Measurements from ENCODE around the gene MX1.
A peak's percentile ranks its signal among the peaks of the same experiment; 100 is the strongest.

The MX1 gene, protein sequence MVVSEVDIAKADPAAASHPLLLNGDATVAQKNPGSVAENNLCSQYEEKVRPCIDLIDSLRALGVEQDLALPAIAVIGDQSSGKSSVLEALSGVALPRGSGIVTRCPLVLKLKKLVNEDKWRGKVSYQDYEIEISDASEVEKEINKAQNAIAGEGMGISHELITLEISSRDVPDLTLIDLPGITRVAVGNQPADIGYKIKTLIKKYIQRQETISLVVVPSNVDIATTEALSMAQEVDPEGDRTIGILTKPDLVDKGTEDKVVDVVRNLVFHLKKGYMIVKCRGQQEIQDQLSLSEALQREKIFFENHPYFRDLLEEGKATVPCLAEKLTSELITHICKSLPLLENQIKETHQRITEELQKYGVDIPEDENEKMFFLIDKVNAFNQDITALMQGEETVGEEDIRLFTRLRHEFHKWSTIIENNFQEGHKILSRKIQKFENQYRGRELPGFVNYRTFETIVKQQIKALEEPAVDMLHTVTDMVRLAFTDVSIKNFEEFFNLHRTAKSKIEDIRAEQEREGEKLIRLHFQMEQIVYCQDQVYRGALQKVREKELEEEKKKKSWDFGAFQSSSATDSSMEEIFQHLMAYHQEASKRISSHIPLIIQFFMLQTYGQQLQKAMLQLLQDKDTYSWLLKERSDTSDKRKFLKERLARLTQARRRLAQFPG

DNA sequence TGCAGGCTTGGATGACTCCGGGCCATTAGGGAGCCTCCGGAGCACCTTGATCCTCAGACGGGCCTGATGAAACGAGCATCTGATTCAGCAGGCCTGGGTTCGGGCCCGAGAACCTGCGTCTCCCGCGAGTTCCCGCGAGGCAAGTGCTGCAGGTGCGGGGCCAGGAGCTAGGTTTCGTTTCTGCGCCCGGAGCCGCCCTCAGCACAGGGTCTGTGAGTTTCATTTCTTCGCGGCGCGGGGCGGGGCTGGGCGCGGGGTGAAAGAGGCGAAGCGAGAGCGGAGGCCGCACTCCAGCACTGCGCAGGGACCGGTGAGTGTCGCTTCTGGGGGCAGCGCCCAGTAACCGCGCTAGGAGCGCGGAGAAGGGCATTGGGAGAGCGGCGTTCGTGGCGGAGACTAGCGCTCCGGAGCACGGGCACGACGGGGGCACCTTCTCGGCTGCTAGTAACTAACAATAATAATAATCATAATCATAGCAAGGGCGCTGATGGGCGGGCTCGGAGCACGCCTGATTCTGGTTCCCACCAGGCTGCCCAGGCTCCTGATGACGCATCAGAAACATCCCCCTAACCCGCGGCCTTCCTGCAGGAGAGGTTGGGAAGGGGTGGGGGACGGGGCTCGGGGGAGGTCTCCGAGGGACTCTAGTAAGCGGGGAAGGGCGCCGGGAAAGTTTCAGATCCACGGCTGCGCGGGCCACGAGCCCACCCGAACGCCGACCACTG, at the start of gene MX1:
MX1 (plus strand) TSS at position 286 of the 722 bp plus-strand sequence. CDS start 5,832 bp downstream, outside the sequence.
- Histone ChIP-seq H3K9me3 (ENCODE audit: control insufficient read depth in 2 of 2, low read length in 2 of 2) (no peaks in the 10 kb centered on the region), H3K27ac (ENCODE audit: low read depth in 2 of 2, low read length in 2 of 2) (peak within 1 kb of the TSS; percentile 38 to 51), H3K27me3 (ENCODE audit: control insufficient read depth in 2 of 2, insufficient read depth in 2 of 2, low read length in 2 of 2) (no peaks in the 10 kb centered on the region), H3K9ac (ENCODE audit: low read depth in 1 of 2, low read length in 2 of 2) (peak within 1 kb of the TSS; percentile 77 to 80), H3K4me3 (ENCODE audit: low read length in 2 of 2) (peak within 1 kb of the TSS; percentile 80 to 87), H3K36me3 (ENCODE audit: control insufficient read depth in 2 of 2, insufficient read depth in 2 of 2, low read length in 2 of 2) (peaks cover 0 to 2% of the 10 kb centered on the region in 2 donors), H3K4me1 (ENCODE audit: control insufficient read depth in 2 of 2, insufficient read depth in 2 of 2, low read length in 2 of 2) (peaks cover 2 to 8% of the 10 kb centered on the region in 2 donors)

DNA sequence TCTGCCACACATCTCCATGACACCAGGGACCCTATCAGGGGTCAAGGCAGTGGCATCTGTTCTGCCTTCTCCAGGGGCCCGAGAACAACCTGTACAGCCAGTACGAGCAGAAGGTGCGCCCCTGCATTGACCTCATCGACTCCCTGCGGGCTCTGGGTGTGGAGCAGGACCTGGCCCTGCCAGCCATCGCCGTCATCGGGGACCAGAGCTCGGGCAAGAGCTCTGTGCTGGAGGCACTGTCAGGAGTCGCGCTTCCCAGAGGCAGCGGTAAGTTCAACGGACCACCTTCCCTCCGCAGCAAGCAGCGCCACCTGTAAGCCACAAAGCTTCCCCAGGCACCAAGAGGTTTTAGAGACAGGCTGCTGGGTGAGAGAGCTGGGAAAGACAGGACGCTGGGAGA, 48.3 kb upstream of the MX1 start:
- H3K36me3 ChIP-seq (ENCODE audit: control insufficient read depth in 2 of 2, insufficient read depth in 2 of 2, low read length in 2 of 2) = peaks cover 0 to 10% of the 10 kb centered on the region in 2 donors
- H3K4me1 ChIP-seq (ENCODE audit: control insufficient read depth in 2 of 2, insufficient read depth in 2 of 2, low read length in 2 of 2) = no peaks in the 10 kb centered on the region

DNA sequence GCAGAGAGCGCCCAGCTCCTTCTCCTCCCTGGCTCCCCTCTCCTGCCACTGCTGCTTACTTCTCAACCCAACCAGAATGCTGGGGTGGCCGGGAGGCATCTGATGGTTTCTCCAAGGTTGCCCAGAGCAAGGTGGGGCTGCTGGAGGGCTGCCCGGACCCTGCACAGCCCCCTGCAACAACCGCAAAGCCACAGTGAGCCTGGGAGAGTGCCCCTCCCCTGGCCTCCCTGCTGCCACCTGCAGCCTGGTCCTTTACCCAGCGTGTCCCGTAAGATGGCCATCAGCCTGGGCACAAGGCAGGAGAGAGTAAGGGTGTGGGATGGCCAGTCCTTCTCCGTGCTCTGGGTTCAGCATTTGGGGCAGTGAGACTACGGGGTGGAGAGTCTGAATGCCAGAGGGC, 47.2 kb upstream of the MX1 start:
- peaks cover 0 to 10% of the 10 kb centered on the region in 2 donors for H3K36me3 ChIP-seq (ENCODE audit: control insufficient read depth in 2 of 2, insufficient read depth in 2 of 2, low read length in 2 of 2)
- no peaks in the 10 kb centered on the region for H3K9me3 ChIP-seq (ENCODE audit: control insufficient read depth in 2 of 2, low read length in 2 of 2)
- H3K27me3 ChIP-seq (ENCODE audit: control insufficient read depth in 2 of 2, insufficient read depth in 2 of 2, low read length in 2 of 2) = no peaks in the 10 kb centered on the region
- H3K4me1 ChIP-seq (ENCODE audit: control insufficient read depth in 2 of 2, insufficient read depth in 2 of 2, low read length in 2 of 2) = no peaks in the 10 kb centered on the region
- no peak overlapping the region for H3K9ac ChIP-seq (ENCODE audit: low read depth in 1 of 2, low read length in 2 of 2)
- H3K27ac ChIP-seq (ENCODE audit: low read depth in 2 of 2, low read length in 2 of 2) = no peak overlapping the region
- no peak overlapping the region for H3K4me3 ChIP-seq (ENCODE audit: low read length in 2 of 2)

More for the DNA sequence above, 48.3 kb upstream of the MX1 start:
- no peak overlapping the region for H3K27ac ChIP-seq (ENCODE audit: low read depth in 2 of 2, low read length in 2 of 2)
- H3K9ac ChIP-seq (ENCODE audit: low read depth in 1 of 2, low read length in 2 of 2) = no peak overlapping the region
- no peak overlapping the region for H3K4me3 ChIP-seq (ENCODE audit: low read length in 2 of 2)
- H3K9me3 ChIP-seq (ENCODE audit: control insufficient read depth in 2 of 2, low read length in 2 of 2) = no peaks in the 10 kb centered on the region
- no peaks in the 10 kb centered on the region for H3K27me3 ChIP-seq (ENCODE audit: control insufficient read depth in 2 of 2, insufficient read depth in 2 of 2, low read length in 2 of 2)

DNA sequence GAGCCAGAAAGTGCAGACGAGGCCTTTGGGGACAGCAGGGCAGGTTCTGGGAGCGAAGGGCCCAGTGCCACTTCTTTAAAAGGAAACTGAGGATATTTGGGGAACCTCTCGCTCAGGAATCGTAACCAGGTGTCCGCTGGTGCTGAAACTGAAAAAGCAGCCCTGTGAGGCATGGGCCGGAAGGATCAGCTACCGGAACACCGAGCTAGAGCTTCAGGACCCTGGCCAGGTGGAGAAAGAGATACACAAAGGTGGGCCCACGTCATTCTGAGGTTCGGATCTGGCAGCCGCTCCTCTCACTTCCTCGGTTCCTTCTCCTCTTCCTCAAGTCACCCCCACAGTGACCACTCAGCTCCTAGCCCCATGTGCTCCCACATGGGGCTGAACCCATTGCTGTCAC, 46.1 kb upstream of the MX1 start:
- no peaks in the 10 kb centered on the region for H3K4me1 ChIP-seq (ENCODE audit: control insufficient read depth in 2 of 2, insufficient read depth in 2 of 2, low read length in 2 of 2)
- no peak overlapping the region for H3K4me3 ChIP-seq (ENCODE audit: low read length in 2 of 2)
- peaks cover 0 to 10% of the 10 kb centered on the region in 2 donors for H3K36me3 ChIP-seq (ENCODE audit: control insufficient read depth in 2 of 2, insufficient read depth in 2 of 2, low read length in 2 of 2)
- no peaks in the 10 kb centered on the region for H3K9me3 ChIP-seq (ENCODE audit: control insufficient read depth in 2 of 2, low read length in 2 of 2)
- no peaks in the 10 kb centered on the region for H3K27me3 ChIP-seq (ENCODE audit: control insufficient read depth in 2 of 2, insufficient read depth in 2 of 2, low read length in 2 of 2)
- no peak overlapping the region for H3K27ac ChIP-seq (ENCODE audit: low read depth in 2 of 2, low read length in 2 of 2)
- no peak overlapping the region for H3K9ac ChIP-seq (ENCODE audit: low read depth in 1 of 2, low read length in 2 of 2)

DNA sequence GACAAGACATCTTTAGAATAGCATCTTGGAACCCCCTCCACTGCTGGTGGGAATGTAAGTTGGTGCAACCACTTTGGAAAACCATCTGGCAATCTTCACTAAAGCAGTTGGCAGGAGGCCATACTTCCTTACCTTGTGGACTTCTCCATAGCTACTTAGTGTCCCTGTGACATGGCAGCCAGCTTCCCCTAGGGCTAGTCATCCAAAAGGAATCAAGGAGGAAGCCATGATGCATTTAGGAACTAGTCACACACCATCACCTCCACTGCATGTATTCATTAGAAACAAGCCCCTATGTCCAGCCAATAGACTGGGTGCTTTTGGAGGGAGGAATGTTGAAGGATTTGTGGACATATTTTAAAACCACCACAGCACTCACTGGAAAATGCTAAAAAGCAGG, 44.3 kb upstream of the MX1 start:
- H3K4me1 ChIP-seq (ENCODE audit: control insufficient read depth in 2 of 2, insufficient read depth in 2 of 2, low read length in 2 of 2) = no peaks in the 10 kb centered on the region
- H3K9me3 ChIP-seq (ENCODE audit: control insufficient read depth in 2 of 2, low read length in 2 of 2) = no peaks in the 10 kb centered on the region
- no peak overlapping the region for H3K9ac ChIP-seq (ENCODE audit: low read depth in 1 of 2, low read length in 2 of 2)
- no peak overlapping the region for H3K27ac ChIP-seq (ENCODE audit: low read depth in 2 of 2, low read length in 2 of 2)
- no peaks in the 10 kb centered on the region for H3K27me3 ChIP-seq (ENCODE audit: control insufficient read depth in 2 of 2, insufficient read depth in 2 of 2, low read length in 2 of 2)
- H3K4me3 ChIP-seq (ENCODE audit: low read length in 2 of 2) = no peak overlapping the region
- H3K36me3 ChIP-seq (ENCODE audit: control insufficient read depth in 2 of 2, insufficient read depth in 2 of 2, low read length in 2 of 2) = peaks cover 0 to 10% of the 10 kb centered on the region in 2 donors

DNA sequence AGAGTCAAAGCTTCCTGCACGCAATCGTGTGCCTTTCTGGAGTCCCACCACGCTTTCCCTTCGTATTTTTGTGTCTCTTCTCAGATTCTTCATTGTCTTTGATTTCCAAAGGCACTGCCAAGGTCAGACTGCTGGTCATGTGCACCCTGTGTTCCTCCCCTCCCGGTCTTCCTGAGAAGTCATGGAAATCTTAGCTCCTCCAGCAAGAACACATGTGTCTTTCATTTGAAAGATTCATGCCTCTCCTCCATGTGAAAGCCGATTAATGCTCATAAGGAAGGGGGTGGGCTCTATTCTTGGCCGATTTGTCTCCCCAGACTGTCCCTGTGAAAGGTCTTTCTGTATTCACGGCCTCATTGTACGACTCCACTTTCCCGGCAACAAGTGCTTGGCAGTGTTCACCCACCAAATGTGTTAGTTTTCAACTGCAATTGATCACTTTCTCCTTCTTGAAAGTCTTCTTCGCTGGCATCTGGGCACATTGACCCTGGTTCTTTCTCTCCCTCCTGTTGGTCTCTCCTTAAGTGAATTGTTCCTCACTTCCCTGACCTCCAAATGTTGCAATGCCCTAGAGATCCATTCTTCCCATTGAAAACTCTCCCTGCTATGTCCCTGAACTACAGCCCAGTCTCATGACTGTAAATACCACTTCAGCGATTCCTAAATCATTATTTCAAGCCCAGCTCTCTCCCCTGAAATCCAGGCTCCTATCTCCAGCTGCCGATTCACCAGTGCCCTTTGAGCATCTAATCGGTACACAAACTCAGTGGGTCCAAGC, 38.8 kb upstream of the MX1 start:
- H3K4me1 ChIP-seq (ENCODE audit: control insufficient read depth in 2 of 2, insufficient read depth in 2 of 2, low read length in 2 of 2) = no peaks in the 10 kb centered on the region
- H3K27me3 ChIP-seq (ENCODE audit: control insufficient read depth in 2 of 2, insufficient read depth in 2 of 2, low read length in 2 of 2) = no peaks in the 10 kb centered on the region
- H3K9ac ChIP-seq (ENCODE audit: low read depth in 1 of 2, low read length in 2 of 2) = no peak overlapping the region
- no peaks in the 10 kb centered on the region for H3K9me3 ChIP-seq (ENCODE audit: control insufficient read depth in 2 of 2, low read length in 2 of 2)
- peaks cover 0 to 3% of the 10 kb centered on the region in 2 donors for H3K36me3 ChIP-seq (ENCODE audit: control insufficient read depth in 2 of 2, insufficient read depth in 2 of 2, low read length in 2 of 2)
- no peak overlapping the region for H3K4me3 ChIP-seq (ENCODE audit: low read length in 2 of 2)
- peak overlapping the region in 1 of 2 donors; percentile 32 for H3K27ac ChIP-seq (ENCODE audit: low read depth in 2 of 2, low read length in 2 of 2)

DNA sequence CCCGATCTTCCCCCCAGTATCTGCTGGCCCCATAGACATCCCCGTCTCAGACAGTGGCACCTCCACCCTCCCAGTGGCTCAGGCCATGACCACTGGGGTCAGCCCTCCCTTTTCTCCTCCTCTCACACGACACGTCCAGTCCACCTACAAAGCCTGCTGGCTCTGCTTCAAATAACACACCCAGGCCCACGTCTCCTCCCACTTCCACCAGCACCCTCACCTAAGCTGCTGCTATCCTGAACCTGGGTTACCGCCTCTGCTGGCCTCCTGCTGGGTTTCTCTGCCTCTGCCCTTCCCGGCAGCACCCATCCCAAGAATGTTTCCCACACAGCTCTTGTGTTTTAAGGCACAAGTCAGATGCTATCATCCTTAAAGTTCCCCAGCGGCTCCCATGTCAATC, 38.2 kb upstream of the MX1 start:
- Histone ChIP-seq H3K27me3 (ENCODE audit: control insufficient read depth in 2 of 2, insufficient read depth in 2 of 2, low read length in 2 of 2) (no peaks in the 10 kb centered on the region), H3K9me3 (ENCODE audit: control insufficient read depth in 2 of 2, low read length in 2 of 2) (no peaks in the 10 kb centered on the region), H3K27ac (ENCODE audit: low read depth in 2 of 2, low read length in 2 of 2) (peak overlapping the region in 1 of 2 donors; percentile 32), H3K9ac (ENCODE audit: low read depth in 1 of 2, low read length in 2 of 2) (no peak overlapping the region), H3K4me3 (ENCODE audit: low read length in 2 of 2) (no peak overlapping the region), H3K4me1 (ENCODE audit: control insufficient read depth in 2 of 2, insufficient read depth in 2 of 2, low read length in 2 of 2) (no peaks in the 10 kb centered on the region), H3K36me3 (ENCODE audit: control insufficient read depth in 2 of 2, insufficient read depth in 2 of 2, low read length in 2 of 2) (peaks cover 0 to 3% of the 10 kb centered on the region in 2 donors)

DNA sequence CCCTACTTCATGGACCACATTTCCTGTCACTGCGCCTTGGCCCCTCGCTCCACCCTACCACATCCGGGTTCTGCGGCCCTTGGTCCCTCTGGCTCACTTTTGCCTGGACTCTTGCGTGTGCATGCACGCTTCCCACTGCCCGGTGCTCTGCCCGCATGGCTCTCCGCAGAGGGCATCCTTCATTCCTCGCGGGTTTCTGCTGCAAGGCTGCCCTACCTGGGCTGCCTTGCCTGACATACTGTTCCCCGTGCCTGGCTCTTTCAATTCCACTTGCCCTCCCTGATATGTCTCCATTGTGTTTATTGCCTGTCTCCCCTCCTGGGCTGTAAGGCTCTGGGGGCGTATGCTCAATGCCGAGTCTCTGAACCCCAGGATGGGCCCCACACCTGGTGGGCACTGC, 37.8 kb upstream of the MX1 start:
- H3K27me3 ChIP-seq (ENCODE audit: control insufficient read depth in 2 of 2, insufficient read depth in 2 of 2, low read length in 2 of 2) = no peaks in the 10 kb centered on the region
- H3K27ac ChIP-seq (ENCODE audit: low read depth in 2 of 2, low read length in 2 of 2) = no peak overlapping the region
- H3K4me1 ChIP-seq (ENCODE audit: control insufficient read depth in 2 of 2, insufficient read depth in 2 of 2, low read length in 2 of 2) = no peaks in the 10 kb centered on the region

DNA sequence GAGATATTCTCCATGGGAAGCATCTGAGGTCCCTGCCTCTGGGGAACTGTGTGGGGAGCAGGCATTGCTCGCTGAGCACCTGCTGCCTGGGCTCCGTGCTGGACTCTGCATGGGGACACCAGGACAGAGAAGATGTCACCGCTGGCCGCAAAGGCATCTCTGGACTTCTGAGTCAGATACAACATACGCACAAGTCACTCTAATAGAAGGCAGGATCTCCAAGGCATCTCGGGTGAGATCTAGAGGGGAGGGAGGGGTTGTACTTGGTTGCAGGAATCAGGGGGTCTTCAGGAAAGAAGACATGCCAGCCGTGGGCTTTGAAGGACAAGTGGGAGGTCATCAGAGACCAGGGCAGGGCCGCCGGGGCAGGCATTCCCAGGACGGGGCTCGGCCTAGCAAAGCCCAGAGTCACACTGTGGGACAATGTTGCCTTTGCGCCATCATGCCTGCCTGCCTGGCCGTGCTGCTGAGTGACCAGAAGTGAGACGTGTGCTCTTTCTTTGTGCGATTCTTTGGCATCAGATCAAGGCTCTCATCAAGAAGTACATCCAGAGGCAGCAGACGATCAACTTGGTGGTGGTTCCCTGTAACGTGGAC, 35.9 kb upstream of the MX1 start:
- Histone ChIP-seq H3K9ac (ENCODE audit: low read depth in 1 of 2, low read length in 2 of 2) (no peak overlapping the region), H3K27me3 (ENCODE audit: control insufficient read depth in 2 of 2, insufficient read depth in 2 of 2, low read length in 2 of 2) (peaks cover 0 to 3% of the 10 kb centered on the region in 2 donors), H3K4me1 (ENCODE audit: control insufficient read depth in 2 of 2, insufficient read depth in 2 of 2, low read length in 2 of 2) (no peaks in the 10 kb centered on the region), H3K4me3 (ENCODE audit: low read length in 2 of 2) (no peak overlapping the region), H3K27ac (ENCODE audit: low read depth in 2 of 2, low read length in 2 of 2) (no peak overlapping the region), H3K36me3 (ENCODE audit: control insufficient read depth in 2 of 2, insufficient read depth in 2 of 2, low read length in 2 of 2) (peaks cover 0 to 3% of the 10 kb centered on the region in 2 donors), H3K9me3 (ENCODE audit: control insufficient read depth in 2 of 2, low read length in 2 of 2) (no peaks in the 10 kb centered on the region)

More for the DNA sequence above, 37.8 kb upstream of the MX1 start:
- no peak overlapping the region for H3K9ac ChIP-seq (ENCODE audit: low read depth in 1 of 2, low read length in 2 of 2)
- H3K9me3 ChIP-seq (ENCODE audit: control insufficient read depth in 2 of 2, low read length in 2 of 2) = no peaks in the 10 kb centered on the region
- no peak overlapping the region for H3K4me3 ChIP-seq (ENCODE audit: low read length in 2 of 2)
- H3K36me3 ChIP-seq (ENCODE audit: control insufficient read depth in 2 of 2, insufficient read depth in 2 of 2, low read length in 2 of 2) = peaks cover 0 to 3% of the 10 kb centered on the region in 2 donors

Measured in mucosa of rectum (tissue), 2 donors.